Measurements from ENCODE around the gene TMEM52. TPM values are rescaled to one million over a fixed set of nuclear protein-coding genes. Genes with fewer than 3 reads are reported as not detected.

The TMEM52 gene
- total RNA-seq, 1 donor from 2014 or later = 3.9 TPM

DNA sequence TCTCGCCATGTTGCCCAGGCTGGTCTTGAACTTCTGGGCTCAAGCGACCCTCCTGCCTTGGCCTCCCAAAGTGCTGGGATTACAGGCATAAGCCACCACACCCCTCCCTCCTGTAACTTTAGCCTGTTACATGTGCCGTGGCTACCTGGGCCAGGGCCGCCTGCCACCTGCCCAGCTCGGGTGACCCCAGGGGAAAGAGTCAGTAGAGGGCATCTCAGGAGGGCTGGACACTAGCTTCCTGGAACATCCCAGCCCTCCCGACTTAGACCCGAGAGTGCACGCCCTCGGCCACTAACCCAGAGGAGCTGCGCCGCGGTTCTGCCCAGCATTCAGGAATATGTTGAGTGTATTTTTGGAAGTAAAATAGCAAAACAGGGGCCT lies 40.4 kb upstream of the TMEM52 start:
- H3K4me1 Mint-ChIP-seq (ENCODE audit: unreplicated experiment) = peaks cover 9% of the 10 kb centered on the region
- H3K9me3 Mint-ChIP-seq = no peaks in the 10 kb centered on the region
- no peak overlapping the region for H3K4me3 Mint-ChIP-seq
- H3K27ac Mint-ChIP-seq = no peak overlapping the region
- H3K36me3 Mint-ChIP-seq = no peaks in the 10 kb centered on the region
- DNase-seq (ENCODE audit: extremely low spot score, unreplicated experiment) = no peak
- H3K27me3 Mint-ChIP-seq = peaks cover 16% of the 10 kb centered on the region
- TF ChIP-seq, protein P1, sequence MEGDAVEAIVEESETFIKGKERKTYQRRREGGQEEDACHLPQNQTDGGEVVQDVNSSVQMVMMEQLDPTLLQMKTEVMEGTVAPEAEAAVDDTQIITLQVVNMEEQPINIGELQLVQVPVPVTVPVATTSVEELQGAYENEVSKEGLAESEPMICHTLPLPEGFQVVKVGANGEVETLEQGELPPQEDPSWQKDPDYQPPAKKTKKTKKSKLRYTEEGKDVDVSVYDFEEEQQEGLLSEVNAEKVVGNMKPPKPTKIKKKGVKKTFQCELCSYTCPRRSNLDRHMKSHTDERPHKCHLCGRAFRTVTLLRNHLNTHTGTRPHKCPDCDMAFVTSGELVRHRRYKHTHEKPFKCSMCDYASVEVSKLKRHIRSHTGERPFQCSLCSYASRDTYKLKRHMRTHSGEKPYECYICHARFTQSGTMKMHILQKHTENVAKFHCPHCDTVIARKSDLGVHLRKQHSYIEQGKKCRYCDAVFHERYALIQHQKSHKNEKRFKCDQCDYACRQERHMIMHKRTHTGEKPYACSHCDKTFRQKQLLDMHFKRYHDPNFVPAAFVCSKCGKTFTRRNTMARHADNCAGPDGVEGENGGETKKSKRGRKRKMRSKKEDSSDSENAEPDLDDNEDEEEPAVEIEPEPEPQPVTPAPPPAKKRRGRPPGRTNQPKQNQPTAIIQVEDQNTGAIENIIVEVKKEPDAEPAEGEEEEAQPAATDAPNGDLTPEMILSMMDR (conservative IDR thresholded peaks at IDR 0.05) = no peak

DNA sequence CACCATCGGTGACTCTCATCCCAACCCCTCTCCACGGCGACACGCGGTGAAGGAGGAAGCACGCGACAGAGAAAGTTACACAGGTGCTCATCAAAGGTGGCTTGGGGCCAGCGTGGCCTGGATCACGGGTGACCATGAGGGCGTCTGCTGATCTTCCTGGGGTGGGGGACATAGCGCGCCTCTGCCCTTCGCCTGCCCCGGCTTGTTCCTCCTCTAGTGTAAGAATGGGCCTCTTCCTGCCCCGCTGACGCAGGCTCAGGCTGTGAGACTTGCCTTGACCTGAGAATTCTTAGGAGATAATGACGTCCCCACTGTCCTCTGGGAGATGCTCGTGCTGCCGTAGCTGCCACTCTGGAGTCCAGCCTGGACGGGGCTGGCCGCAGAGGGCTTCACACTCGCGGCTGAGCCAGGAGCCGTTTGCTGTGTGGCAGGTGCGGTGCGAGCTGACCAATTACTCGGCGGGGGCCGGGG lies 39.0 kb upstream of the TMEM52 start:
- H3K27ac Mint-ChIP-seq = no peak overlapping the region
- no peak overlapping the region for H3K4me3 Mint-ChIP-seq
- no peak for DNase-seq (ENCODE audit: extremely low spot score, unreplicated experiment)
- no peaks in the 10 kb centered on the region for H3K9me3 Mint-ChIP-seq
- H3K27me3 Mint-ChIP-seq = peaks cover 16% of the 10 kb centered on the region
- no peaks in the 10 kb centered on the region for H3K36me3 Mint-ChIP-seq
- peaks cover 9% of the 10 kb centered on the region for H3K4me1 Mint-ChIP-seq (ENCODE audit: unreplicated experiment)
- TF ChIP-seq, protein P1 (conservative IDR thresholded peaks at IDR 0.05) = no peak

DNA sequence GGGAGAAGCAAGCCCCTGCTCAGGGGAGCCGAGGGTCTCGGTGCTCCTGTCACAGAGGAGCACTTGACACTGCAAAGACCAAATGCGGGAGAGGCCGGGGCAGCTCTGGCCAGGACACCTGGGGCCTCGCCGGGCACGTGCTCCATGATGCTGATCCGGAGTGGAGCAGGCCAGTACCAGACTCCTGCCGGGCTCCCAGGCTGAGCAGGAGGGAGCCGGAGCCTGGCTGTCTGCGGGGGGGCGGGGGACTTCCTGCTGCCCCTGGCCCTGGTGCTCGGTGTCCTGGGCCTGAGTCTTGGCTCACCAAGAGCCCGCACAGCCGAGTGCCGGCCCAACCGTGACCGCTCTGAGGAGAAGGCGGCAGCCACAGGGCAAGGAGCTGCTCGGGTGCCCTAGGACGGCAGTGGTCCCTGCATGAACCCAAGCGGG lies 38.5 kb upstream of the TMEM52 start:
- DNase-seq (ENCODE audit: extremely low spot score, unreplicated experiment) = no peak
- TF ChIP-seq, protein P1 (conservative IDR thresholded peaks at IDR 0.05) = no peak
- peaks cover 9% of the 10 kb centered on the region for H3K4me1 Mint-ChIP-seq (ENCODE audit: unreplicated experiment)

DNA sequence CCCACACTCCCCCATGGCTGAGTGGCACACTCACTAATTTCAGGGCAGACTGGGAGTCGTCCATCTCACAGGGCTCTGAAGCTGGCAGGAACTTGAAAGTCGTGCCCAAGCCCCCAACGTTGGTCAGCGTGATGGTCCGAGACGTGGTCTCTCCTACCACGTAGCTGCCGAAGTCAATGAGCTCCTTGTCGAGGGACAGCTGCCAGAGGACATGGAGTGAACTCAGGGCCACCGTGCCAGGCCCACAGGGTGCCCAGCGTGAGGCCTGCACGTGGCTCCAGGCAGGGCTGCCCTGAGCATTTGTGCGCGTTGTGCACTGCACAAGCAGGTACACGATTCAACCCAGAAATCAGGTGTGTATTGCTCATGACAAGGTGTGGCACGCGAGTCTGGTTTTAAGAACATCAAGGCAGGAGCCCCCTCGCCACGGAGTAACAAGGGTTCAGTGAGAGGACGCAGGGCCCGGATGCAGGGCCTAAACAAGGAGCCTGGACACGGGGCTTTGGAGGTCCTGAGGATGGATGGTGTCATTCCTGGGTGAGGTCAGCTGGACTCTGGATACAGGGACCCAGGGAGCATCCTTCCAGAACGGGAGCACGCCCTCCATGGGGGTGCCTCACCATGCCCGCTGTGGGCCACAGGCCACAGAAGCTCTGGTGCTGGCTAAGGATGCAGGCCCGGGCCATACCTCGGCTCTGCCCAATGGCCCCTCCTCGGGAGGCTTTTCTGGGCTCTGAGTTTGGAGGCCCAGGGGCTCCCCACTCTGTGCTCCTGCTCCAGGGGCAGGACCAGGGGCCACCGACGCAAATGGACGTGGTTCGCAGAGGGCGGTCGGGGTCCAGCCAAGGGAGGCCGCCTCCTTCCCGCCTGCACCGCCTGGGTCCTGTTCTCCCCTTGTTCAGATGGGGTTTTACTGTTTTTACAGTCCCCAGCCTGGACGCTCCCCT lies 37.8 kb upstream of the TMEM52 start:
- no peak overlapping the region for H3K4me3 Mint-ChIP-seq
- peaks cover 12% of the 10 kb centered on the region for H3K27me3 Mint-ChIP-seq
- H3K27ac Mint-ChIP-seq = no peak overlapping the region
- TF ChIP-seq, protein P1 (conservative IDR thresholded peaks at IDR 0.05) = no peak
- H3K9me3 Mint-ChIP-seq = no peaks in the 10 kb centered on the region
- H3K4me1 Mint-ChIP-seq (ENCODE audit: unreplicated experiment) = peaks cover 9% of the 10 kb centered on the region
- no peak for DNase-seq (ENCODE audit: extremely low spot score, unreplicated experiment)
- no peaks in the 10 kb centered on the region for H3K36me3 Mint-ChIP-seq

More for the DNA sequence above, 38.5 kb upstream of the TMEM52 start:
- Mint-ChIP-seq H3K9me3 (no peaks in the 10 kb centered on the region), H3K36me3 (no peaks in the 10 kb centered on the region), H3K27ac (no peak overlapping the region), H3K4me3 (no peak overlapping the region), H3K27me3 (peaks cover 13% of the 10 kb centered on the region)

DNA sequence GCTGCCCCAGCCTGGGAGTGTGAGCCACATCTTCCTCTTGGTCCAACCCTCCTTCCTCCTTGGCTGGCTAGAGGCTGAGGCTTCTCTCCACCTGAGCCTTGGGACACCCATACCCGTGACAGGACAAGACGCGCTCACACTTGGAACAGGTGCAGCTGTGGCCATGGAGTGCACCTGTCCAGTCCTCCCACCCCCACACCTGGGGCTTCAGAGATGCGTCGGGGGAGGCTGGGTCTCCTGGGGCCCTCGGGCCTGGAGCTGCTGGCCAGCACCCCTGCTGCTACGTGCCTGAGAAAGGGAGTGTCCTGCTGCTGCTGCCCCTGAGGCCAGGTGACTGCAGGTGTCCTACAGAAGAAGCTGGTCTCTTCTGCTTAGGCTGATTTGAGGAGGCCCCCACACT lies 37.0 kb upstream of the TMEM52 start:
- Mint-ChIP-seq H3K36me3 (no peaks in the 10 kb centered on the region), H3K27me3 (peaks cover 15% of the 10 kb centered on the region), H3K4me3 (no peak overlapping the region), H3K27ac (no peak overlapping the region), H3K4me1 (ENCODE audit: unreplicated experiment) (peaks cover 3% of the 10 kb centered on the region), H3K9me3 (no peaks in the 10 kb centered on the region)
- TF ChIP-seq, protein P1 (conservative IDR thresholded peaks at IDR 0.05) = no peak
- no peak for DNase-seq (ENCODE audit: extremely low spot score, unreplicated experiment)

All from type B pancreatic cell (in vitro differentiated cells).